Diencephalon (tissue), 1 donor: Measurements from ENCODE around the gene KRT76. TPM values are rescaled to one million over a fixed set of nuclear protein-coding genes. Genes with fewer than 3 reads are reported as not detected.

Experiments used
- small RNA-seq: library from RNA; depleted of rRNA; stranded (forward); fragments of <200 nt; gene quantifications from one replicate; pipeline ENCODE3, GENCODE V24; 2014
- total RNA-seq: library from RNA; depleted of rRNA; stranded (reverse); fragments of >200 nt; gene quantifications from one replicate; pipeline ENCODE4 v1.2.3, GENCODE V29; 2014

Gene KRT76
- total RNA-seq, result not detected

GRCh38 chr12:52776913-52777395 is at the start of gene KRT76:
Gene KRT76 (minus strand): TSS chr12:52777345. CDS start chr12:52777291, 54 bp downstream.

GRCh38 chr12:52813885-52814709 is 37.0 kb upstream of the KRT76 start, which contains the start of gene KRT4:
Gene KRT4 (minus strand): TSS chr12:52814116. CDS start chr12:52814058, 58 bp downstream.

GRCh38 chr12:52795694-52796428 is 18.7 kb upstream of the KRT76 start, which contains the start of gene KRT3:
Gene KRT3 (minus strand): TSS chr12:52796117. CDS start chr12:52796042, 75 bp downstream.

Small RNA genes lying within 50 kb of the gene (small RNA-seq; reads per million reads assigned to genes)
- gene AC107016.2, result not detected

Other genes with a start within 250 kb of the KRT76 start
- not detected for gene KRT71, start 224.2 kb downstream of the KRT76 start, total RNA-seq
- not detected for gene KRT74, start 203.5 kb downstream of the KRT76 start, total RNA-seq
- 0.23 TPM for gene KRT72, start 175.9 kb downstream of the KRT76 start, total RNA-seq
- gene KRT73, start 158.8 kb downstream of the KRT76 start, total RNA-seq, result not detected
- not detected for gene KRT2, start 125.1 kb downstream of the KRT76 start, total RNA-seq
- gene KRT1, start 96.9 kb downstream of the KRT76 start, total RNA-seq, result 0.46 TPM
- not detected for gene KRT77, start 73.8 kb downstream of the KRT76 start, total RNA-seq
- gene KRT3, start 18.8 kb upstream of the KRT76 start, total RNA-seq, result 0.23 TPM
- gene KRT4, start 36.8 kb upstream of the KRT76 start, total RNA-seq, result not detected
- not detected for gene KRT79, start 57.0 kb upstream of the KRT76 start, total RNA-seq
- gene KRT78, start 71.6 kb upstream of the KRT76 start, total RNA-seq, result not detected
- gene KRT8, start 127.7 kb upstream of the KRT76 start, total RNA-seq, result 0.92 TPM
- 19.4 TPM for gene KRT18, start 171.8 kb upstream of the KRT76 start, total RNA-seq
- gene EIF4B, start 229.1 kb upstream of the KRT76 start, total RNA-seq, result 601 TPM